Astrocyte of the cerebellum (primary cell): ENCODE measurements around the gene ETV7.

Experiments
- DNase-seq: peaks from one replicate; pipeline ENCODE4 v3.0.0-alpha.2; 2011; ENCODE audit warnings: low read depth
- H3K4me3 ChIP-seq: 2 replicates; pipeline ENCODE4 v1.5.1; 2011; ENCODE audit warnings: mild to moderate bottlenecking, low read depth, low read length, moderate library complexity
- CTCF ChIP-seq: IDR thresholded peaks from 2 replicates; pipeline ENCODE4 v1.5.1; 2012; ENCODE audit warnings: low read length, low read depth, moderate library complexity, mild to moderate bottlenecking; ENCODE audit errors: missing control alignments
- in situ Hi-C: cut with HindIII; loops from 2 replicates; pipeline ENCODE4 v1.10.0; 2017; ENCODE audit warnings: low sequenced_read_pairs

Gene ETV7

DNA sequence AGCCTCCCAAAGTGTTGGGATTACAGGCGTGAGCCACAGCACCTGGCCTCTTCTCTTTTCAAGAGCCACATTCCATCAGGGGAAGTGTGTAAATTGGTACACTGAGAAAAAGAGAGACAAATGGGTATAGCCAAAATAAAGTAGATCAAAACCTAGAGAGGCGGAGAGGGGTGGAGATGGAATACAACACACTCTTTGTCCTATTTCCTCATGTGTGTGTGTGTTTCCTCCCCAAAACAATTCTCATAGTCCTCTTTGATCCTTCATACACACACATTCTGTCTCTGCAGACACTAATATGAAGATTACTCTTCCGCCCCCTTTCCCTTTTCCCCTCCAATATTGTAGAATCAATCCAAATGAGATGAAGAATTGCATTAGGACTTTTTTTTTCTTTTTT, 39.2 kb upstream of the ETV7 start:
- in situ Hi-C loops, result no loop called here

DNA sequence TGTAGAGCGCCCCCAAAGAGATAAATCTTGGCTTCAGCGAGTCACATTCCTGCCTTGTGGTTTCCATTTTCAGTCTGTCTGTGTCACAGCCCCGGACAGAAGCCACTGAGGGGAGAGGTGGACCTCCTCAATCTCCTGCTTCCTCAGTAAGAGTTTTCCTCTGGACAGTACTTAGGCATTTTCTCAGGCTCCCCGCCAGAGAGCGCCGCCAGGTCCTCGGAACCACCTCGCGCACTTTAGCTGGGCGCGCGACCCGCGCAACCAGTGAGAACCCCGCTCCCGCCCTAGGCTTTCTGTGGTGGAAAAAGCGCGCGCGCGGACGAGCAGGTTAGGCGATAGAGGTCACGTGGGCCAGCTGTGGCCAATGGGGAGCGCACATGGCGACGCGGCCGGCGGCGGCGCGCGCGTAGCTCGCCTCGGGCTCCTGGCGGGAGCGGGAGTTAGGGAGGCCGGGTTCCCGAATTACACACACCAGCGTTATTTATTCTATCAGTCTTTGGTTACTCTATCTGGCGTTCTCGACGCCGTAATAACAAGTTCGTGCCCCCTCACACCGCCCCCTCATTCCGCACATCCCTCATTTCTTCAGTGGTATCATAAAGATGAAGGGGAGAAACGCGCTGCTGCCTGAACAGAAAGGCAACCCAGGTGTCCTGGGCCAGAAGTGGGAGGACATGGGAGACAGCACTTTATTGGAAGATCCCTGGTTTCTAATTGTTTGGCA, 35.8 kb upstream of the ETV7 start:
- peak; percentile 95 for DNase-seq
- peak; percentile 62 for TF ChIP-seq CTCF
- in situ Hi-C loops, result no loop called here
- H3K4me3 ChIP-seq, result peak overlapping the region; percentile 47

More for the DNA sequence above, 39.2 kb upstream of the ETV7 start:
- TF ChIP-seq CTCF, result no peak
- no peak for DNase-seq
- no peak overlapping the region for H3K4me3 ChIP-seq

DNA sequence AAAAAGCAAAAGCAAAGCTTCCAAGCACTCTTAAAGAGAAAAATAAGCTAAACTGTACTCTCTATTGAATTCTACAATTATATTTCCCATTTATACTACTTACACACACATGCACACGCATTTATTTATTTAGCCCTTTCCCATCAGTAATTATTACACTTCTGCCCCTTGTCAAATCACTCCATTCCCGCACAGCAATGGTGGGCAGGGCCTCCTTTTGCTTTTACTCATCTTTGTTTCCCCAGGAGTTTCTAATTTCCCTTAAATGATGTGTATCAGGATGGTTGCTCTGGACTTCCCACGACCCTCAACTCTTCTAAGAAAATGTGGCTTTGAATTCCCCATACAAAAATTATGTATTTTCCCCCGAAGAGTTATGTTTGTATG, 35.2 kb upstream of the ETV7 start:
- in situ Hi-C loops, result no loop called here
- no peak for TF ChIP-seq CTCF

DNA sequence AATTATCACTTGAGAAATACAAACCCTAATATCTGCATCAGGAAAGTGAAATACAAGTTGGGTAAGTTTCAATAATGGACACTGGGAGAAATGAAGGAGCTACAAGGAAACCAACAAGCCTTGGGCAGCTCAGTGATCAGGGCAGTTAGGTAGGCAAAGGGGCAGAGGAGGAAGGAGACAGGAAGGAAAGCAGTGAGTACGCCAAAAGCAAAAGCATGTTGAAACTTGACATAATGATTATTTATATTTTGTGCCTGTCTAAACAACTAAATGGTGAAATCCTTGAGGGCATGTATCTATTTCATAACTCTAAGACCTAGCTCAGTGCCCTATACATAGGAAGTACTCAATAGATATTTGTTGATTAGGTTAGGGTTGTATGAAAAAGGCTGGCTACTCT, 31.8 kb upstream of the ETV7 start:
- TF ChIP-seq CTCF, result no peak
- H3K4me3 ChIP-seq, result no peak overlapping the region
- DNase-seq, result no peak
- in situ Hi-C loops, result no loop called here

More for the DNA sequence above, 35.2 kb upstream of the ETV7 start:
- peak overlapping the region; percentile 47 for H3K4me3 ChIP-seq
- DNase-seq, result no peak

DNA sequence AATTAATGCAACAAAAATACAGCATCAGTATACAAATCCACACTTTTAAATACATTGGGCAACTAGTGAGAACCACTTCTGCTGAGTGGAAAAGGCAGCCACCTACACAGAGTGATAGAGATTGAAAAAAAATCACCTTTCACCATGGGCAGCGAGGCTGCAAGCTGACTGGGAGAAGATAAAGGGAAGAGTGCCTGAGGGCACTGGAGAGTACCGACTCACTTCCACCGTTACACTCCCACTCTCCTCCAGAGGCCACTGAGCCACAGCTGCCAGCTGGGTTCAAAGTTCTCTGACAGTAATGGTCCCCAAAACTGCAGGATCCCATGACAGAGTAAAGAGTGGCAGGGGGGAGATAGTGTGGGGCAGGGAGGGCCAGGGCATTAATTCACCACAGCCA, 31.1 kb upstream of the ETV7 start:
- in situ Hi-C loops, result no loop called here
- no peak overlapping the region for H3K4me3 ChIP-seq
- no peak for DNase-seq
- TF ChIP-seq CTCF, result no peak

DNA sequence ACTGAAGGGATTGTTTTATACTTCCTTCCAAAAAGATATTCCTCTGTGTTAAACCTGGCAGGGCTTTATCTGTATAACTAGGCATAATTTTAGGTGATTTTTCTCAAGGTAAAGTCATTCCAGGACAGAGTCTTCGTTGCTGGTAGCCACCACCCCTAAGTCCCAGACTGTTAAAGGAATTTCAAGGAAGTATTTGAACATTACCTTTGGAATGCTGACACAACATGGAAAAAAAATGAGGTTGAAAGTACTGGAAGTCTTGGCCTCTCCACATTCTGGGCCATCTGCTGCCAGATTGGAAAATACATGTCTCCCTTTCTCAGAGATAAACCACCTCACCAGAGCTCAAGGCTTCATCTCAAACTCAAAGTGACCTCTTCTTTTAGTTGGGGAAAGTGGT, 27.0 kb upstream of the ETV7 start:
- DNase-seq, result no peak
- TF ChIP-seq CTCF, result no peak
- in situ Hi-C loops, result no loop called here
- no peak overlapping the region for H3K4me3 ChIP-seq
